ENCODE measurements around the gene TMEM31. TPM values are rescaled to one million over a fixed set of nuclear protein-coding genes. Genes with fewer than 3 reads are reported as not detected.

The TMEM31 gene
- total and polyA plus RNA-seq, 7 donors = not detected

DNA sequence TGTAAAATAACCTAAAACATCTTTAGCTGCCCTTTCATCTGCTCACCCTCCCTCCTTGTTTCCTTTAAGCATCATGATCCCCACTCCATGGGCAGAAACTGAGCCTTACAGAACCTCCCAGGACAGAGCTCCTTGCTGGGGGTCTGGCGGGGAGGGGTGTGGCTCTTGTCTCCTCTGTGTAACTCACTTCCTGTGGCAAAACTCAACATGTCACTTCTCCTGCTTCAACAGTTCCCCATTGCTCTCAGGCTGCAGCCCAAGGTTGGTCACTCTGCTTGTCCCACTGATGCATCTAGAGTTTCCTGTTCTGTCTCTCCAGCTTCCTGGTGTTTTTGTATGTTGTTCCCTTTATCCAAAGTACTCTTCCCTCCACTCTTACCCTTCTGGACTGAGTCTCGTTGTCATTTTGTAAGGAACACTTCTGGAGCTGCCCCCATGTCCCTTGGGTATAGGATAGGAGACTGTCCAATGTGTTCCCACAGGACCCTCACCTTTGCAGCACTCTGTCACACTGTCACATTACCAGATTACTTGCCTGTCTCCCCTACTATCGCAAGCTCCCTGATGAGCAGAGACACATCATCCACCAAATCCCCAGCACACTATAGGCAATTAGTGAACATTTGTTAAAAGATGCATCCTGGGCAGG lies 19.6 kb downstream of the TMEM31 start:
- no peak for DNase-seq
- no peak overlapping the region for H3K27ac ChIP-seq
- H3K4me3 ChIP-seq = no peak overlapping the region
- H3K4me1 ChIP-seq = no peaks in the 10 kb centered on the region
- intact Hi-C loops (cut with DNase I) = no loop called here
- no peaks in the 10 kb centered on the region for H3K9me3 ChIP-seq
- WGBS, 2 donors = 68 to 88% methylated on average over 3 of the region's 3 CpGs
- TF ChIP-seq POLR2AphosphoS5 (IDR thresholded peaks at IDR 0.05) = no peak
- TF ChIP-seq, protein P1, sequence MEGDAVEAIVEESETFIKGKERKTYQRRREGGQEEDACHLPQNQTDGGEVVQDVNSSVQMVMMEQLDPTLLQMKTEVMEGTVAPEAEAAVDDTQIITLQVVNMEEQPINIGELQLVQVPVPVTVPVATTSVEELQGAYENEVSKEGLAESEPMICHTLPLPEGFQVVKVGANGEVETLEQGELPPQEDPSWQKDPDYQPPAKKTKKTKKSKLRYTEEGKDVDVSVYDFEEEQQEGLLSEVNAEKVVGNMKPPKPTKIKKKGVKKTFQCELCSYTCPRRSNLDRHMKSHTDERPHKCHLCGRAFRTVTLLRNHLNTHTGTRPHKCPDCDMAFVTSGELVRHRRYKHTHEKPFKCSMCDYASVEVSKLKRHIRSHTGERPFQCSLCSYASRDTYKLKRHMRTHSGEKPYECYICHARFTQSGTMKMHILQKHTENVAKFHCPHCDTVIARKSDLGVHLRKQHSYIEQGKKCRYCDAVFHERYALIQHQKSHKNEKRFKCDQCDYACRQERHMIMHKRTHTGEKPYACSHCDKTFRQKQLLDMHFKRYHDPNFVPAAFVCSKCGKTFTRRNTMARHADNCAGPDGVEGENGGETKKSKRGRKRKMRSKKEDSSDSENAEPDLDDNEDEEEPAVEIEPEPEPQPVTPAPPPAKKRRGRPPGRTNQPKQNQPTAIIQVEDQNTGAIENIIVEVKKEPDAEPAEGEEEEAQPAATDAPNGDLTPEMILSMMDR (IDR thresholded peaks at IDR 0.05) = no peak
- no peak for TF ChIP-seq EP300 (IDR thresholded peaks at IDR 0.05)
- TF ChIP-seq POLR2A (IDR thresholded peaks at IDR 0.05) = no peak
- H3K36me3 ChIP-seq = no peaks in the 10 kb centered on the region
- peaks cover 0 to 2% (median 0%) of the 10 kb centered on the region in 3 donors for H3K27me3 ChIP-seq

DNA sequence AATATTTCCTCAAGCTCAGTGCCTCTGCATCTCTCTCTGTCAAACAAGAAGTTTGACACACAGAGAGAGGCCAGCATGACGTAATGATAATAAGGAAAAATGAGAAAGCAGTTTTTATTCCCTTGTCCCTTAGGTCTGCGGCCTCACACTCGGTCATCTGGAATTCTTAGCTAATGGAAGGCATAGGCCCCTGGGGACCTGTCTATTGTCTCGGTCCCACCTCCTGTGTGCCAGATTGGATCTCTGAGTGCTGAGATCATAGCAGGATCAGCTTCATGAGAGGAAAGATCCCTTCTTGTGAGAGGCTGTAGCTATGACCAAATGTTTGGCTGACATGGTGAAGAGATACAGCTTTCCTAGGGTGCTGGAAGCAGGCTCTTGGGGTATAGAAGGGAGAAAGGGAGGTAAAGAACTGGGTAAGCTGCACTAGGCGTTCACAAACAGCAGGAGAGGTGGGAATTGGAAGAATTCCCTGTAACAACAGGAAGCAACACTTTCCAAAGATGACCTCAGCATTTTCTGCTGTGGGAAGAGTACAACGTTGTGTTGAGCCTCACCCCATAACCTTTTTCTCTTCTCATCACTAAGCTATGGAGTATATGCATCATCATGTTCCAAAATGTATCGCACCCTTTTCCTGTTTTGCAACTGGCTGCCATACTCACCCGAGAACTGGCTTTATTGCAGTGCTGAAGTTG lies 20.2 kb downstream of the TMEM31 start:
- Histone ChIP-seq H3K36me3 (no peaks in the 10 kb centered on the region), H3K9me3 (no peaks in the 10 kb centered on the region), H3K4me1 (no peaks in the 10 kb centered on the region), H3K27me3 (peaks cover 0 to 2% (median 0%) of the 10 kb centered on the region in 3 donors), H3K27ac (no peak overlapping the region), H3K4me3 (no peak overlapping the region)
- no peak for DNase-seq
- intact Hi-C loops (cut with DNase I) = no loop called here
- WGBS, 2 donors = 64 to 72% methylated on average over 8 of the region's 8 CpGs
- TF ChIP-seq EP300 (IDR thresholded peaks at IDR 0.05) (no peak), POLR2AphosphoS5 (IDR thresholded peaks at IDR 0.05) (no peak), POLR2A (IDR thresholded peaks at IDR 0.05) (no peak)
- TF ChIP-seq, protein P1 (IDR thresholded peaks at IDR 0.05) = no peak

DNA sequence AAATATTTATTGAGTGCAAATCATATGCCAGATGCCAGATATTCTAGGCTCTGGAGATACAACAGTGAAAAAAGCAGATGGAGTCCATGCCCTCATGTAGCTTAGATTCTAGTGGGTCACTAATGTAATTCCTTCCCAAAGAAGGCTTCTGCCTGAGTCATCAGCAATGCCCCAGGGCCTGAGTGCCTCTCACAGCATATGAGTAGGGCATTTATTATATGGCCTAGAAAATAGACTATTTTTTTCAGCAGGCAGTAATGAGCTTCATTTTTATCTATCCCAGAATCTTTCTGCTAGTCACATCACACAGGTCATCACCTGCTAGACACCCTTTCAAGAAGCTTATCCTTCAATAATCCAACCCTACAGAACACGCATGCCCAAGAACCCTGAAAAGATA lies 22.3 kb downstream of the TMEM31 start:
- Histone ChIP-seq H3K4me1 (no peaks in the 10 kb centered on the region), H3K27ac (no peak overlapping the region), H3K36me3 (no peaks in the 10 kb centered on the region), H3K27me3 (peaks cover 0 to 2% (median 0%) of the 10 kb centered on the region in 3 donors), H3K9me3 (no peaks in the 10 kb centered on the region), H3K4me3 (no peak overlapping the region)
- TF ChIP-seq, protein P1 (IDR thresholded peaks at IDR 0.05) = no peak
- no peak for TF ChIP-seq POLR2A (IDR thresholded peaks at IDR 0.05)
- no peak for TF ChIP-seq POLR2AphosphoS5 (IDR thresholded peaks at IDR 0.05)
- no peak for TF ChIP-seq EP300 (IDR thresholded peaks at IDR 0.05)
- WGBS, 2 donors = 98 to 100% methylated on average over 1 of the region's 1 CpG
- intact Hi-C loops (cut with DNase I) = no loop called here
- DNase-seq = no peak

DNA sequence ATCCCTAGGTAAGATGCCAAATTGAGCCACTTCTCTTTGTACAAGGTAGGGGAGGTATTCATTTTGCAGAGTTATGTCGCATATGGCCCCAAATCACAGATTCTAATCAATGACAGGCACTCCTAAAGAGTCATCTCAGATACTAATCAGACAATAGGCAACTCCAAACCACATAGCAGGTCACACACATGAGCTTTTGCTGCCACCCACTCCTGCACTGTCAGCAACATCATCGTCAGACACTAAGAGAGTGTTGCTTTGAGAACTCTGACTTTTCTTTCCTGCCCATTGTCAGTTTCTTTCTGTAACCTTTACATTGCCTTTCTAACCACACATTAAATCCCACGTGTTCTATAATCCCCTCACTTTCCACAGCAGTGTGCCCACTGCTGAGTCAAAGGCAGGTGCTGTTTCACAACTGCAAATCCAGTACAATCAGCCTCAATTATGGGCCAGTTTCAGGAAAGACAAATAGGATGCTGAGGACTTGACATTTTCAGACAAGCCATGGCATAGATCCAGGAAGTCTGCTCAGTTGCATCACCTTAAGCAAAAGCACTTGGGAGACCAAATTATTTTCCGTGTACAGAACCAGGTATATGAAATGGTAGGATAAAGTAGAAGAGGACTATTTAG lies 23.5 kb downstream of the TMEM31 start:
- Histone ChIP-seq H3K9me3 (no peaks in the 10 kb centered on the region), H3K4me1 (no peaks in the 10 kb centered on the region), H3K27me3 (no peaks in the 10 kb centered on the region), H3K36me3 (no peaks in the 10 kb centered on the region), H3K27ac (no peak overlapping the region), H3K4me3 (no peak overlapping the region)
- intact Hi-C loops (cut with DNase I) = no loop called here
- no peak for DNase-seq
- TF ChIP-seq POLR2A (IDR thresholded peaks at IDR 0.05) (no peak), EP300 (IDR thresholded peaks at IDR 0.05) (no peak), POLR2AphosphoS5 (IDR thresholded peaks at IDR 0.05) (no peak)
- TF ChIP-seq, protein P1 (IDR thresholded peaks at IDR 0.05) = no peak
- 67 to 76% methylated on average over 4 of the region's 4 CpGs for WGBS, 2 donors

Measured in sigmoid colon (tissue), 7 donors.